ENCODE measurements around the gene PTK7.

The PTK7 gene

GRCh38 chr6:43205849-43206248, 129.7 kb downstream of the PTK7 start:
- TF ChIP-seq, protein P1, sequence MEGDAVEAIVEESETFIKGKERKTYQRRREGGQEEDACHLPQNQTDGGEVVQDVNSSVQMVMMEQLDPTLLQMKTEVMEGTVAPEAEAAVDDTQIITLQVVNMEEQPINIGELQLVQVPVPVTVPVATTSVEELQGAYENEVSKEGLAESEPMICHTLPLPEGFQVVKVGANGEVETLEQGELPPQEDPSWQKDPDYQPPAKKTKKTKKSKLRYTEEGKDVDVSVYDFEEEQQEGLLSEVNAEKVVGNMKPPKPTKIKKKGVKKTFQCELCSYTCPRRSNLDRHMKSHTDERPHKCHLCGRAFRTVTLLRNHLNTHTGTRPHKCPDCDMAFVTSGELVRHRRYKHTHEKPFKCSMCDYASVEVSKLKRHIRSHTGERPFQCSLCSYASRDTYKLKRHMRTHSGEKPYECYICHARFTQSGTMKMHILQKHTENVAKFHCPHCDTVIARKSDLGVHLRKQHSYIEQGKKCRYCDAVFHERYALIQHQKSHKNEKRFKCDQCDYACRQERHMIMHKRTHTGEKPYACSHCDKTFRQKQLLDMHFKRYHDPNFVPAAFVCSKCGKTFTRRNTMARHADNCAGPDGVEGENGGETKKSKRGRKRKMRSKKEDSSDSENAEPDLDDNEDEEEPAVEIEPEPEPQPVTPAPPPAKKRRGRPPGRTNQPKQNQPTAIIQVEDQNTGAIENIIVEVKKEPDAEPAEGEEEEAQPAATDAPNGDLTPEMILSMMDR (IDR thresholded peaks at IDR 0.05; ENCODE audit: extremely low read depth, insufficient read depth, missing control alignments), result no peak
- no peak for DNase-seq (ENCODE audit: low spot score)
- in situ Hi-C loops (cut with MboI; ENCODE audit: low pct_unique_long_range_greater_than_20kb, low sequenced_read_pairs, unreplicated experiment), result no loop called here

DNA sequence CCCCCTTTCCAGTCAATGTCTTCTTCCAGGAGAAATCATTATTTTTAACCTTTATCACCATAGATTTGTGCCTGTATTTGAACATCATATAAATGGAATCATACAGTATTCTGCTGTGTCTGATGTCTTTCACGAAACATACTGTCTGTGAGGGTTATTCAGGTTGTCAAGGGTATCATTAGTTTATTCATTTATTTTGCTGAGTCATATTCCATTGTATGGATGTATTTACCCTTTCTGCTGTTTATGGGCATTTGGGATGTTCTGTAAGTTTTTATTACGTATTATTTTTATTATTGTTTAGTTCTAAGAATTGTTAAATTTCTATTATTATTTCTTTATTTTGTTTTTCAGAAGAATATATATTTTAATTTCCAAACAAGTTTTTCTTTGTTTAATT, 131.2 kb downstream of the PTK7 start:
- in situ Hi-C loops (cut with MboI; ENCODE audit: low pct_unique_long_range_greater_than_20kb, low sequenced_read_pairs, unreplicated experiment), result no loop called here
- DNase-seq (ENCODE audit: low spot score), result no peak

More for the DNA sequence above, 131.2 kb downstream of the PTK7 start:
- TF ChIP-seq, protein P1 (IDR thresholded peaks at IDR 0.05; ENCODE audit: extremely low read depth, insufficient read depth, missing control alignments), result no peak

Measured in GM13977 (cell line).